CD14-positive monocyte (primary cell): ENCODE measurements around the gene TUBA1B. TPM values are rescaled to one million over a fixed set of nuclear protein-coding genes. Genes with fewer than 3 reads are reported as not detected.

Source experiments
- DNase-seq, 3 donors: peaks; one replicate each; pipeline ENCODE4 v3.0.0-alpha.2; 2011 to 2022
- H2AFZ ChIP-seq: 2 replicates; pipeline ENCODE4 v1.6.0; 2012; ENCODE audit warnings: mild to moderate bottlenecking, low read depth, low read length, inconsistent platforms; ENCODE audit not compliant: insufficient read depth, poor library complexity, severe bottlenecking
- H3K27ac ChIP-seq, 2 donors: 1 replicate in 1 of 2; 2 replicates in 1 of 2; pipeline ENCODE4 v1.5.1; 2012 to 2013; ENCODE audit warnings: low read length in 2 of 2, control low read depth in 1 of 2, inconsistent platforms in 1 of 2, low read depth in 1 of 2, mild to moderate bottlenecking in 1 of 2
- H3K27me3 ChIP-seq, 2 donors: one replicate each; pipeline versions ENCODE4 v1.6.0 to v1.6.1; 2011 to 2013; ENCODE audit warnings: low read length in 2 of 2; ENCODE audit not compliant: control insufficient read depth in 2 of 2, insufficient read depth in 2 of 2
- H3K36me3 ChIP-seq, 2 donors: replicated peaks in 1 of 2; 1 replicate in 1 of 2; 2 replicates in 1 of 2; pipeline versions ENCODE4 v1.5.1 to v1.6.1; 2012 to 2013; ENCODE audit warnings: low read length in 2 of 2, control low read depth in 1 of 2, inconsistent platforms in 1 of 2, mild to moderate bottlenecking in 1 of 2; ENCODE audit not compliant: insufficient read depth in 2 of 2, control insufficient read depth in 1 of 2
- H3K4me1 ChIP-seq, 2 donors: 1 replicate in 1 of 2; 2 replicates in 1 of 2; pipeline versions ENCODE4 v1.5.1 to v1.6.1; 2012 to 2013; ENCODE audit warnings: low read length in 2 of 2, control low read depth in 1 of 2, inconsistent platforms in 1 of 2, mild to moderate bottlenecking in 1 of 2, moderate library complexity in 1 of 2; ENCODE audit not compliant: insufficient read depth in 2 of 2, control insufficient read depth in 1 of 2
- H3K4me2 ChIP-seq: replicated peaks from 2 replicates; pipeline ENCODE3; 2012; ENCODE audit warnings: low read length, moderate library complexity, mild to moderate bottlenecking; ENCODE audit not compliant: poor library complexity, severe bottlenecking; ENCODE audit errors: extremely low read depth
- H3K4me3 ChIP-seq, 3 experiments: fragments of 200-600 bp in 1 of 3; sonication (generic) in 1 of 3; replicated peaks in 1 of 3; 1 replicate in 2 of 3; 2 replicates in 1 of 3; pipeline ENCODE4 v1.5.1; 2011 to 2013; ENCODE audit warnings: low read length in 3 of 3, mild to moderate bottlenecking in 3 of 3, control low read depth in 2 of 3, low read depth in 2 of 3, inconsistent platforms in 1 of 3, moderate library complexity in 1 of 3
- H3K79me2 ChIP-seq: 2 replicates; pipeline ENCODE4 v1.6.0; 2012; ENCODE audit warnings: mild to moderate bottlenecking, control low read depth, inconsistent platforms, low read length, moderate library complexity; ENCODE audit not compliant: insufficient read depth
- H3K9ac ChIP-seq: 2 replicates; pipeline ENCODE4 v1.6.0; 2017; ENCODE audit warnings: low read length, mild to moderate bottlenecking; ENCODE audit not compliant: insufficient read depth, poor library complexity, severe bottlenecking
- H3K9me3 ChIP-seq, 2 donors: replicated peaks in 1 of 2; 1 replicate in 1 of 2; 2 replicates in 1 of 2; pipeline versions ENCODE4 v1.5.1 to v1.6.1; 2012 to 2013; ENCODE audit warnings: low read length in 2 of 2, control low read depth in 1 of 2; ENCODE audit not compliant: control insufficient read depth in 1 of 2, insufficient read depth in 1 of 2
- H4K20me1 ChIP-seq: 2 replicates; pipeline ENCODE4 v1.6.0; 2012; ENCODE audit warnings: mild to moderate bottlenecking, low read length, control low read depth, moderate library complexity; ENCODE audit not compliant: insufficient read depth
- H3K27ac Mint-ChIP-seq, 7 donors: one replicate each; pipeline ENCODE4 v1.8.0; 2020; ENCODE audit warnings: mild to moderate bottlenecking in 7 of 7, mixed read lengths in 7 of 7, moderate library complexity in 6 of 7, inconsistent platforms in 2 of 7
- H3K27me3 Mint-ChIP-seq, 3 donors: one replicate each; pipeline ENCODE4 v1.8.0; 2021 to 2022; ENCODE audit warnings: low read depth in 3 of 3, mild to moderate bottlenecking in 3 of 3, mixed read lengths in 3 of 3, moderate library complexity in 3 of 3, inconsistent platforms in 1 of 3
- H3K36me3 Mint-ChIP-seq, 2 donors: one replicate each; pipeline ENCODE4 v1.8.0; 2020; ENCODE audit warnings: mixed read lengths in 2 of 2, inconsistent platforms in 1 of 2, mild to moderate bottlenecking in 1 of 2
- H3K4me1 Mint-ChIP-seq: one replicate; pipeline ENCODE4 v1.8.0; 2020; ENCODE audit warnings: mild to moderate bottlenecking, mixed read lengths
- H3K4me3 Mint-ChIP-seq, 2 donors: one replicate each; pipeline ENCODE4 v1.8.0; 2020; ENCODE audit warnings: mild to moderate bottlenecking in 2 of 2, mixed read lengths in 2 of 2, moderate library complexity in 1 of 2
- H3K9me3 Mint-ChIP-seq, 7 donors: one replicate each; pipeline ENCODE4 v1.8.0; 2020 to 2022; ENCODE audit warnings: mixed read lengths in 7 of 7, mild to moderate bottlenecking in 6 of 7, moderate library complexity in 6 of 7, inconsistent platforms in 2 of 7
- WGBS: methylation state at CpG from one replicate; pipeline ENCODE4 v1.1.5; 2013; ENCODE audit warnings: missing lambda C conversion rate; ENCODE audit not compliant: insufficient coverage; 5-methylcytosine and 5-hydroxymethylcytosine counted together
- intact Hi-C, 2 donors: fragments of 100-400 bp; cut with micrococcal nuclease; formaldehyde crosslinking; loops; one replicate each; pipeline versions ENCODE4 v1.15.0 to v1.15.1; 2023
- polyA plus RNA-seq, 3 donors: library from polyadenylated mRNA; depleted of rRNA in 1 of 3; unstranded in 2 of 3; stranded (reverse) in 1 of 3; fragments of 300-500 nt in 2 of 3; fragments of >200 nt in 1 of 3; fragmentation: Illumina TruSeq in 2 of 3; gene quantifications; 1 replicate in 2 of 3; 2 replicates in 1 of 3; pipeline ENCODE4 v1.2.3, GENCODE V29; 2012 to 2021
- TF ChIP-seq, protein P1 (sequence below): fragments of 200-600 bp; IDR thresholded peaks from one replicate; pipeline ENCODE4 v1.8.0; 2022; ENCODE audit warnings: antibody characterized with exemption, mild to moderate bottlenecking

The TUBA1B gene
- polyA plus RNA-seq, 3 donors: 481 to 538 (median 528) TPM

DNA sequence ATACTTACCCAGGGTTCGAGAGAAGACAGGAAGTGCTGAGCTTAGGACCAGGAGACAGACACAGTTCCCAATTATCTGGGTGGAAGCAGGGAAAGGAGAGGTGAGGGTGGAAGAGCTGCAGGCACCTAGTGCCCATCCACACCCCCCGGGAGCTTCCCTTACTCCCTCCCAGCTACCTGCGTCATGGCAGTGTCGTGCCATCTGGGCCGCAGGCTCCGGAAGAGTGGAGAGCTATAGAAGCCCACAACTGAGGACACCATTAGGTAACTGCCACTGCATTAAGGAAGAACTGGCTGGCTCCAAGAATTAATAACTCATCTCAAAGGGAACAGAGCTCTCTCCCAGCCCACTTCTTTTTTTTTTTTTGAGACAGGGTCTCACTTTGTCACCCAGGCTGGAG, 30.8 kb downstream of the TUBA1B start:
- H3K27ac Mint-ChIP-seq: no peak overlapping the region
- no peak overlapping the region for H3K4me3 Mint-ChIP-seq
- Histone ChIP-seq H3K9me3 (no peaks in the 10 kb centered on the region), H3K36me3 (peaks cover 65 to 99% of the 10 kb centered on the region in 2 donors), H3K4me3 (no peak overlapping the region), H3K27ac (no peak overlapping the region), H2AFZ (no peak overlapping the region), H3K4me1 (peaks cover 20 to 21% of the 10 kb centered on the region in 2 donors), H3K27me3 (peaks cover 6% of the 10 kb centered on the region in 2 donors), H3K9ac (no peak overlapping the region), H3K4me2 (no peak overlapping the region), H4K20me1 (peaks cover 55% of the 10 kb centered on the region), H3K79me2 (peaks cover 6% of the 10 kb centered on the region)
- TF ChIP-seq, protein P1, sequence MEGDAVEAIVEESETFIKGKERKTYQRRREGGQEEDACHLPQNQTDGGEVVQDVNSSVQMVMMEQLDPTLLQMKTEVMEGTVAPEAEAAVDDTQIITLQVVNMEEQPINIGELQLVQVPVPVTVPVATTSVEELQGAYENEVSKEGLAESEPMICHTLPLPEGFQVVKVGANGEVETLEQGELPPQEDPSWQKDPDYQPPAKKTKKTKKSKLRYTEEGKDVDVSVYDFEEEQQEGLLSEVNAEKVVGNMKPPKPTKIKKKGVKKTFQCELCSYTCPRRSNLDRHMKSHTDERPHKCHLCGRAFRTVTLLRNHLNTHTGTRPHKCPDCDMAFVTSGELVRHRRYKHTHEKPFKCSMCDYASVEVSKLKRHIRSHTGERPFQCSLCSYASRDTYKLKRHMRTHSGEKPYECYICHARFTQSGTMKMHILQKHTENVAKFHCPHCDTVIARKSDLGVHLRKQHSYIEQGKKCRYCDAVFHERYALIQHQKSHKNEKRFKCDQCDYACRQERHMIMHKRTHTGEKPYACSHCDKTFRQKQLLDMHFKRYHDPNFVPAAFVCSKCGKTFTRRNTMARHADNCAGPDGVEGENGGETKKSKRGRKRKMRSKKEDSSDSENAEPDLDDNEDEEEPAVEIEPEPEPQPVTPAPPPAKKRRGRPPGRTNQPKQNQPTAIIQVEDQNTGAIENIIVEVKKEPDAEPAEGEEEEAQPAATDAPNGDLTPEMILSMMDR: no peak
- peaks cover 10 to 13% (median 10%) of the 10 kb centered on the region in 3 donors for H3K27me3 Mint-ChIP-seq
- intact Hi-C loops: no loop called here
- DNase-seq: no peak
- H3K9me3 Mint-ChIP-seq: peaks cover 0 to 1% (median 0%) of the 10 kb centered on the region in 7 donors
- H3K36me3 Mint-ChIP-seq: peaks cover 84 to 92% of the 10 kb centered on the region in 2 donors
- peaks cover 13% of the 10 kb centered on the region for H3K4me1 Mint-ChIP-seq
- 100% methylated on average over 2 of the region's 6 CpGs for WGBS

DNA sequence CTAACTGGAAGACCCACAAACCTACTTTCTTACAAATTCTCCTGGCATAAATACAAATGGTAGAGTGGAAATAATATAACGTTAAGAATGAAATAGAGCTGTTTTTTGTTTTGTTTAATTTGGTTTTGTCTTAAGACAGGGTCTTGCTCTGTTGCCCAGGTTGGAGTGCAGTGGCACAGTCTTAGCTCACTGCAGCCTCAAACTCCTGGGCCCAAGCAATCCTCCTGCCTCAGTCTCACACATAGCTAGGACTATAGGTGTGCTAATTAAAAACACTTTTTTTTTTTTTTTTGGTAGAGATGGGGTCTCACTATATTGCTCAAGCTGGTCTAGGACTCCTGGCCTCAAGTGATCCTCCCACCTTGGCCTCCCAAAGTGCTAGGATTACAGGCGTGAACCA, 32.5 kb downstream of the TUBA1B start:
- Histone ChIP-seq H3K79me2 (no peaks in the 10 kb centered on the region), H3K9ac (no peak overlapping the region), H4K20me1 (peaks cover 41% of the 10 kb centered on the region), H3K27ac (no peak overlapping the region), H3K4me2 (no peak overlapping the region), H3K36me3 (peaks cover 61 to 84% of the 10 kb centered on the region in 2 donors), H3K4me3 (no peak overlapping the region), H2AFZ (no peak overlapping the region), H3K4me1 (peaks cover 9 to 16% of the 10 kb centered on the region in 2 donors), H3K27me3 (peaks cover 22 to 23% of the 10 kb centered on the region in 2 donors), H3K9me3 (no peaks in the 10 kb centered on the region)
- Mint-ChIP-seq H3K4me3 (no peak overlapping the region), H3K4me1 (peaks cover 12% of the 10 kb centered on the region), H3K27me3 (peaks cover 25 to 29% (median 26%) of the 10 kb centered on the region in 3 donors), H3K9me3 (peaks cover 0 to 6% (median 3%) of the 10 kb centered on the region in 7 donors), H3K36me3 (peaks cover 80 to 85% of the 10 kb centered on the region in 2 donors), H3K27ac (peak overlapping the region in 2 of 7 donors; percentile 27 to 49)
- TF ChIP-seq, protein P1: no peak
- WGBS: 100% methylated on average over 1 of the region's 2 CpGs
- intact Hi-C loops: loop anchor here in 1 of 2 donors (5.0 kb wide), 1 partner anchor 36 kb away; the partner anchor contains the start of gene KMT2D
- no peak for DNase-seq
